HG02970 (cell line): Measurements from ENCODE around the gene LCK.
A peak's percentile ranks its signal among the peaks of the same experiment; 100 is the strongest.

Experiments used
- ATAC-seq: cut with Tn5 transposase; IDR thresholded peaks from one replicate; pipeline ENCODE4 v1.9.1; 2021; ENCODE audit warnings: mild to moderate bottlenecking, moderate library complexity, moderate number of reproducible peaks; ENCODE audit not compliant: unreplicated experiment, low FRiP score

LCK gene

DNA sequence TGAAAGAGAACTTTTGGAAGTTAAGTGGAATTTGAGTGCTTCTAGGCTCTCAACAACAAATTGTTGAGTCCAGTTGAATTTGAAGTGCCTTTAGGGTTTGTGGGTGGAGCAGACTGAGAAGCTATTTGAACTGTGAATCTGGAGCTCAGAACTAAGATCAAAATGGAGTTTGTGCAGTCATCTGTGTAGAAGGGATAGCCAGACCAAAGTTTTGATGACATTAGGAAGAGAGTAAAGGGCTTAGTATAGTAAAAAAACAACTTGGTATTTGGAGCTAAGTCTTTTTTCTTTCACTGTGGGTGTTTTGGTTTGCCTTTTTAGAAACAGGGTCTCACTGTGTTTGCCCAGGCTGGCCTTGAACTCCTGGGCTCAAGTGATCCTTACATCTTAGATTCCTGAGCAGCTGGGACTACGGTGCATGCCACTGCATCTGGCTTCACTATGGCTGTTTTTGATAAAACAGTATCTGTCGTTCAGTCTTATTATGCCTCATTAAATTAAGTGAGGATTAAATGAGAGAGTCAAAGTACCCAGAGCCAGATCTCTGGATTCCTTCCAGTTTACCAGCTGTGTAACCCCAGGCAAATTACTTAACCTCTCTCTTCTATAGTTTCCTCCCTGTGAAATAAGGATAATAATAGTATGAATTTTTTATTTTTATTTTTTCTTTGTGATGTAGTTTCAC, 60.8 kb downstream of the LCK start:
- ATAC-seq: no peak

DNA sequence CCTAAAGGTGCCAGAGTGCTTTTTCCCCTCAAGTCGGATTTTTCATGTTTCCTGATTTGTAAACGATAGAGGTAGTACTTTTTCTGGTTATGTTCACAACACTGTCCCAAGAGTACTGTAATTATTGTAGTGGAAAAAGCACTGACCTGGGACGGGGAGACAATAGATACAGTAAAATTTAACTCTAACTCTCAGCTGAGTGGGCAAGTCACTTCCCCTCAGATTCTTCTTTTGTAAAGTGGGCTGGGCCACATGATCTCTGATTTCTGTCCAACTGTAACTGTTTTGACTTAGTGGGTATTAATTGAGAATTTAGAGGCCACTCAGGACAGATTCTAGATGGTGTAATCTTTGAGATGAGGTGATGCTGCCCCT, 65.8 kb downstream of the LCK start:
- ATAC-seq: no peak

DNA sequence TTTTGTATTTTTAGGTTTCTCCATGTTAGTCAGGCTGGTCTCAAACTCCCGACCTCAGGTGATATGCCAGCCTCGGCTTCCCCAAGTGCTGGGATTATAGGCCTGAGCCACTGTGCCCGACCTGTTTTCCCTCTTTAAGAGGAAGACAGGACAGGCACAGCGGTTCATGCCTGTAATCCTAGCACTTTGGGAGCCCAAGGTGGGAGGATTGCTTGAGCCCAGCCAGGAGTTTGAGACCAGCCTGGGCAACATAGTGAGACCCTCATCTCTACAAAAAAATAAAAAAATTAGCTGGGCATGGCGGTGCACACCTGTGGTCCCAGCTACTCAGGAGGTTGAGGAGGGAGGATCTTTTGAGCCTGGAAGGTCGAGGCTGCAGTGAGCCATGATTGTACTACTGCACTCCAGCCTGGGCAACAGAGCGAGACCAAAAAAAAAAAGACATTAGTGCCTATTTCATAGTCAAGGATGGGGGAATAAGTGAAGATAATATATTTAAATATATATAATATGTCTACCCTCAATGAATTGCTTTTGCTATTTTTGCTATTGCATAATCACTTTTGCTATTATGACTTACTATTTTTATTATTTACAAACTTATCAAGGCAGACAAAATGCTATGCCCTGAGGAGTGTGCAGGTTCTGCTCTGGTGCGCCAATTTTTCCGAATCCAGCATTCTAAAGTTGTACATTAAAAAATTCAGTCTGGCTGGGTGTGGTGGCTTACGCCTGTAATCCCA, 67.2 kb downstream of the LCK start:
- no peak for ATAC-seq

DNA sequence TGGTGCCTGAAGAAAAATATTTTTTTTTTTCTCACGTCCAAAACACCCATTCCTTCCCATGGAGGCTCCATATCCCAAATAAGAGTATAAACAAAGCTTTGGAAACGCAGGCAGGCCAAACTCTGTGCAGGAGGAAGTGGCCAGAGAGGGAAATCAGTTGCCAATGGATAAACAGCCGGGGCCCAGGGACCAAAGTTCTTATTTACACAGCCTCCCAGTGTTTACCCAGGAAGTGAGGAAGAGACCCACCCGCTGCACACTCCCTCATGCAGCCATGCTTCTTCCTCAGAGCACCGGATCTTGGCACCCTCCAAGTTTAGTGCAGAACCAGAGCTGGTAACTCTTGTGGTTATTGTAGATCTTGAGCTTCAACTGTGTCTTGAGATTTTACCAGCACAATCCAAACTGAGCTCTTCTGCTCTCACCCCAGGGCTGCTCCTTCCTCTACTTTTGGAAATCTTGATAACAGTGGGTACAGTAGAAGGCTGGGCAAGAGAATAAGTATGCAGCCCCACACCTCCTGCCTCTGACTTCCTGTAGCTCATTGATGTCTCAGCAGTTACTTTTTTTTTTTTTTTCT, 70.7 kb downstream of the LCK start:
- no peak for ATAC-seq

DNA sequence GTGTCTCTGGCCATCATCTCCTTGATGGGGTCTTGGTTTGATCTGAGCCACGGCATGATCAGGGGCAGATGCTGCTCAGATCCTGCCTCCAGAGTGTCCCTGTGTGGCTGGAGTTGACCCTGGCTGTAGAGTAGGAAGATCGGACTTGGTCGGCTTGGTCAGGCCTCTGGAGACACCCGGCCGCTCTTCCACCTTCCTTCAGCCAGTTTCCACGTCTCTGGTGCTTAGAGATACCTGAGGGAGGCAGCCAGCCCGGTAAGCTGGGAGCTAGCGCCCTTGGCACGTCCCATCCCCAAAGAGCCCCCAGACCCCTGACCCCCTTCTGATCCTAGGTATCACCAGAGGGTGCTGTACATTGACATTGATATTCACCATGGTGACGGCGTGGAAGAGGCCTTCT, 76.1 kb downstream of the LCK start:
- no peak for ATAC-seq

DNA sequence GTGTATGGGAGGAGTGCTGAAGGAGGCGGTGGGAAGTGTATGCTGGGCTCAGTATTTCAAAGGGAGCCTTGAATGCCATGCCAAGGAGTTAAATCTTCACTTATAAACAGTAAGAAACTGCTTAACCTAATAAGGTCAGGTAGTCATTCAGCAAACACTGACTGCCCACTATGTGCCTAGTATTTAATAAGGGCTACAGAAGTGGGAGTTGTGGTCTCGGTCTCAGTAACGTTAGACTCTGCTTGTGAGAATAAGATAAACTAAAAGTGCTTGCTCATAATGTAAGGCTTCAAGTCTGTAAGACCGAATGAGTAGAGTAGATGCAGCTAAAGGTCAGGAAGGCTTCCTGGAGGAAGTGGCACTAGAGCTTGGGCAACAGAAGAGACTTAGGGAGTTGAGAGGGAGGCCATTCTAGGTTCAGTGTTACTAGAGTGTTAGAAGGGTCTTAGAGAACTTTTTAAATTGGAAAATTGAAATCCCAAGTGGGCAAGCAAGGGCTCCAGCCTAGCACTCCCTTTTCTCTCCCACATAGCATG, 78.9 kb downstream of the LCK start:
- no peak for ATAC-seq

DNA sequence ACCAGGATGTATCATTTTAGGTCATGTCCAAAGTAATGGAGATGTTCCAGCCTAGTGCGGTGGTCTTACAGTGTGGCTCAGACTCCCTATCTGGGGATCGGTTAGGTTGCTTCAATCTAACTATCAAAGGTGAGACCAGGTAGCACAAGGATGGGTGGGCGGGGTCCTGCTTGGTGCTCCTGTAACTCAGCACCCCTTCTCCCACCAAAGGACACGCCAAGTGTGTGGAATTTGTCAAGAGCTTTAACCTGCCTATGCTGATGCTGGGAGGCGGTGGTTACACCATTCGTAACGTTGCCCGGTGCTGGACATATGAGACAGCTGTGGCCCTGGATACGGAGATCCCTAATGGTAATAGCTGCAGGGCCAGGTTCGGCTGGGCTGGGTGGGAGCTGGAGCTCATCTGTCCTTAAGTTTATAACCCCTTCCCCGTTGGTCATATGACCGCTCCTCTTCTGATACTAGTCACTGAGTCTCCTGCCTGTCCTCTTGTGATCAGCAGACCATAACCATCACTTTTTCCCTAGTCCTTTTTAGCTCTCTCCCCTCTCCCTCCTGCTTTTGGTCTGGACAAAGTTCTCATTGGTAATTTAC, 79.6 kb downstream of the LCK start:
- no peak for ATAC-seq

DNA sequence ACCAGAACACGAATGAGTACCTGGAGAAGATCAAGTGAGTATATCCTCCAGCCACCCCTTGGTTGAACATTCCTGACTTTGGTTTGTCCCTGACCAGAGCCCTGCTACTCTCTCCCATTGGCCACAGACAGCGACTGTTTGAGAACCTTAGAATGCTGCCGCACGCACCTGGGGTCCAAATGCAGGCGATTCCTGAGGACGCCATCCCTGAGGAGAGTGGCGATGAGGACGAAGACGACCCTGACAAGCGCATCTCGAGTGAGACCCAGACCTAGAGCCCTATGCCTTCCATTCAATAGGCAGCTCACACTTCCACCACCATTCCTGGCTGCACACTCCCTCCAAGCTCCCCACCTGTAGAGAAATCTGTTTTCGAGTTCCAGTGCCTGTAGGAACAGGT, 80.5 kb downstream of the LCK start:
- ATAC-seq: no peak

DNA sequence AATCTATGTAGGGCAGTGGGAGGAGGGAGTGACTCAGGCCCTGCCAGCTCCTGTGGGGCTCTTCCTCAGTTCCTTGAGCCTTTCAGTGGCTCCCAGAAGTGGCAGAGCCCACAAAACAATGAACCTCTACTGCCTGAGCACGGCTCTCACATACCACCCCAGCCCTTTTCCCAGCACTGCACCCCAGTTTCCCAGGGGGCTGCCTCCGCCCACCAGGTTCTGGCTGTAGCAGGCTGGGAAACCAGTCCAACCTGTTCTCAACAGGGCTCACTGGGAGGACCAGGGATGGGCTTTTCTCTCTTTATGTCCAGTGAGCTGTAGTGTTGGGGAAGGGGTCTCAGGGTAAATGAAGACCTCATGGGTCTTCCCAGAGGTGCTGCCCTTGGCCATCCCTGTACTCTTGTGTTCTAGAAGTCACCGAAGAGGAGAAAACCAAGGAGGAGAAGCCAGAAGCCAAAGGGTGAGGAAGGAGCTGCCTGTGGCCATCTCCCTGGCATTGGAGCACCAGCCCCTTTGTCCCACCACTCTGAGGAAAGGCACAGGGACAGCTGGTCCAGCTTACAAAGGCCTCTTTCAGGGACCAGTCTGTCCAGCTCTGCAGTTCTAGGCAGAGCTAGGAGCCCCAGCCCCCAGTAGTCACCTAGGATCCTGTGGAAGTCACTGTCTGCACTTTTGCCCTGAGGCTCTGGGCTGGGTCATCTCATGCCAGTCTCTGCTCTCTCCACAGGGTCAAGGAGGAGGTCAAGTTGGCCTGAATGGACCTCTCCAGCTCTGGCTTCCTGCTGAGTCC, 81.4 kb downstream of the LCK start:
- no peak for ATAC-seq

DNA sequence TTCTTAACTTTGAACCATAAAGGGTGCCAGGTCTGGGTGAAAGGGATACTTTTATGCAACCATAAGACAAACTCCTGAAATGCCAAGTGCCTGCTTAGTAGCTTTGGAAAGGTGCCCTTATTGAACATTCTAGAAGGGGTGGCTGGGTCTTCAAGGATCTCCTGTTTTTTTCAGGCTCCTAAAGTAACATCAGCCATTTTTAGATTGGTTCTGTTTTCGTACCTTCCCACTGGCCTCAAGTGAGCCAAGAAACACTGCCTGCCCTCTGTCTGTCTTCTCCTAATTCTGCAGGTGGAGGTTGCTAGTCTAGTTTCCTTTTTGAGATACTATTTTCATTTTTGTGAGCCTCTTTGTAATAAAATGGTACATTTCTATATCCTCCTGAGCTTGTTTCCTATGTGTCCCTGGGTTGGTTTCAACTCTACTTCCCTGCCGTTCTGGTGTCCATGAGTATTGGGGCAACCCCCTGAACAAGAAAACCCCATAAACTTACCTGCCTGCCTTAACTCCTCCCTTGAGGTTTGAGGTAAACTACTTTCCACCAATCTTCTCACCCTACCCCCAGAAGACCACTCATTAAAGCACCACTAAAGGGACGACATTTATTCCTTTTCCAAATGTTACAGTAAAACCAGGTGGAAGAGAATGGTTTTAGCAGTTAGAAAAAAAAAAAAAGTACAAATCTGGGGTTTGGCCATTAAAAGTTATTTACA, 82.3 kb downstream of the LCK start:
- ATAC-seq: no peak

DNA sequence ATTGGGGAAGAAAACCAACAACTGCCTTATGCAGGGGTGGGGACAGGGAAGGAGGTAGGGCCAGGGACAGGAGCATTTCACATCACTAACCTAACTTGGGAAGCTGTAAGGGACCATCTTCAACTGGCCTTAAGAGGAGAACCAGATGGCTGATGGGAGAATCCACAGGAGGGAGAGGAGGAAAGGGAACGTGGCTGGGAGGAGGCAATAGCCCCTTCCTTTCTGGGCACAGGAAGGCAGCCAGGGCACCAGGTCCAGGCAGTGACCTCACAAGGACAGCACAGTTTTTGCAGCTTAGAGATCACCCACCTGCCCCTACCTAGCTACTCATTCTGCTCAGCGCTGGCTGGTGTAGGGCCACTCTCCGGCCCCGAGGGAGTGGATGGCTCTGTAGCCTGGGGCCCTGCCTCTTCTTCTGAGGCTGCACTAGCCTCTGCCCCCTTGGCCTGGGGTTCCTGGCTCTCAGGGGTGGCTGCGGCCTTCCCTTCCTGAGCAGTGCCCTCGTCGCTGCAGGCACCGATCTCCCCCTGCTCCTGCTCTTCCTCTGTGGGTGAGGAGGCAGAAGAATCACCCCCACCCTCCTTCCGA, 83.3 kb downstream of the LCK start:
- ATAC-seq: no peak

DNA sequence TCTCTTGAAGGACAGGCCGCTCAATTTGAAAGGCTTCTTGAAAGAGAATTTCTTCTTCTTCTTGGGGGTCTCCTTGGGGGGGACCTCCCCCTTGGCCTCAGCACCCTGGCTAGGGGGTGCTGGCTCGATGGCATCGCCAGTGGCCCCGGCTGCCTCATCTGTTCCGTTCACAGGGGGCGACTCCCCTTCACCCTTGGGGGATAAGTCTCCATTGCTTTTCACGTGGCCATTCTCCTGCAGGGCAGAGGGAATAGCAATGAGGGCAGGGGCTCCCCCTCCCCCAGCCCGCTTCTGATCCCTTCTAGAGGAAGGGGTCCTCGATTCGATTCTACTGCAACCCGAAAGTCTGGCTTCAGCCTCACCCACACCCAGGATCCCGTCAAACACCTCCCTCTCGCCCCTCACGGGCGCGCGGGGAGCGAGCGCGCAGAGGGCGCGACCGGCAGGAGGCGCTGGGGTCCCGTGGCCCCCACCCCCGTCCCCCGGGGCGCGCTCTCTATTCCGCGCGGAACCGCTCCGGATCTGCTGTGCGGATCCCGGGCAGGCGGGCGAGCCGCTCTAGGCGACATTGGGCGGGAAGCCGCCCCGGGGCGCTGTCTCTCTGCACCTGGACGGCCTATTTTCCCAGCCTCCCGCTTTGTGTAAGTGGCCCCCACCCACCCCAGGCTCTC, 83.9 kb downstream of the LCK start:
- ATAC-seq: peak; percentile 15

DNA sequence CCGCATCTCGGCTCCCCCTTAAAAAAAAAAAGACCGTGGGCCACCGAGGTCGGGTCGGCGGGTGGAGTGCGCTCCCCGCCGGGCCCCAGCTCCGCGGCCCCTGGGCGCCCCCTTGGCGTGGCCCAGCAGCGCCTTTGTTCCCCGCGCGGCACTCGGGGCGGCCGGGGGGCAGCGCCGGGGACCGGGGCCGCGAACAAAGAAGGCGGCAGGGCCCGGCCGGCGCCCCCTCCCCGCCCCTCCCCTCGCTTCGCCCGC, 84.4 kb downstream of the LCK start:
- ATAC-seq: peak; percentile 4
